TTC549 (cell line): ENCODE data around the gene ARMC2.
"Not testable (repeated sequence)": the region's sequence is repeated elsewhere in the genome, so short reads cannot be mapped to it uniquely, and the experiment has no call there.

Experiments
- FAIRE-seq: peaks from 2 replicates; lab custom pipeline; 2012; peaks lifted over from hg19 to GRCh38; lab: Jason Lieb, UNC

Gene ARMC2, protein sequence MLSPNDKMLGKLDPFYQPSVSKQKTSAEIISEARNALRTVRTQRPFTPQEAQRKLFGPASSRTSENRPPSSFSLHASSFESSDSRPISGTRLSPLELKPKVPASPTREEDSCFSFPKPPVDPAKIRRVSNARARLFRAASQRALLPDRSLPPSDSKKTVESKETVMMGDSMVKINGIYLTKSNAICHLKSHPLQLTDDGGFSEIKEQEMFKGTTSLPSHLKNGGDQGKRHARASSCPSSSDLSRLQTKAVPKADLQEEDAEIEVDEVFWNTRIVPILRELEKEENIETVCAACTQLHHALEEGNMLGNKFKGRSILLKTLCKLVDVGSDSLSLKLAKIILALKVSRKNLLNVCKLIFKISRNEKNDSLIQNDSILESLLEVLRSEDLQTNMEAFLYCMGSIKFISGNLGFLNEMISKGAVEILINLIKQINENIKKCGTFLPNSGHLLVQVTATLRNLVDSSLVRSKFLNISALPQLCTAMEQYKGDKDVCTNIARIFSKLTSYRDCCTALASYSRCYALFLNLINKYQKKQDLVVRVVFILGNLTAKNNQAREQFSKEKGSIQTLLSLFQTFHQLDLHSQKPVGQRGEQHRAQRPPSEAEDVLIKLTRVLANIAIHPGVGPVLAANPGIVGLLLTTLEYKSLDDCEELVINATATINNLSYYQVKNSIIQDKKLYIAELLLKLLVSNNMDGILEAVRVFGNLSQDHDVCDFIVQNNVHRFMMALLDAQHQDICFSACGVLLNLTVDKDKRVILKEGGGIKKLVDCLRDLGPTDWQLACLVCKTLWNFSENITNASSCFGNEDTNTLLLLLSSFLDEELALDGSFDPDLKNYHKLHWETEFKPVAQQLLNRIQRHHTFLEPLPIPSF

GRCh38 chr6:108848116-108848868 is at the start of gene ARMC2:
TSS of gene ARMC2 (plus strand) at chr6:108848422. CDS start at chr6:108854268, 5,846 bp downstream.
- no peak for FAIRE-seq

DNA sequence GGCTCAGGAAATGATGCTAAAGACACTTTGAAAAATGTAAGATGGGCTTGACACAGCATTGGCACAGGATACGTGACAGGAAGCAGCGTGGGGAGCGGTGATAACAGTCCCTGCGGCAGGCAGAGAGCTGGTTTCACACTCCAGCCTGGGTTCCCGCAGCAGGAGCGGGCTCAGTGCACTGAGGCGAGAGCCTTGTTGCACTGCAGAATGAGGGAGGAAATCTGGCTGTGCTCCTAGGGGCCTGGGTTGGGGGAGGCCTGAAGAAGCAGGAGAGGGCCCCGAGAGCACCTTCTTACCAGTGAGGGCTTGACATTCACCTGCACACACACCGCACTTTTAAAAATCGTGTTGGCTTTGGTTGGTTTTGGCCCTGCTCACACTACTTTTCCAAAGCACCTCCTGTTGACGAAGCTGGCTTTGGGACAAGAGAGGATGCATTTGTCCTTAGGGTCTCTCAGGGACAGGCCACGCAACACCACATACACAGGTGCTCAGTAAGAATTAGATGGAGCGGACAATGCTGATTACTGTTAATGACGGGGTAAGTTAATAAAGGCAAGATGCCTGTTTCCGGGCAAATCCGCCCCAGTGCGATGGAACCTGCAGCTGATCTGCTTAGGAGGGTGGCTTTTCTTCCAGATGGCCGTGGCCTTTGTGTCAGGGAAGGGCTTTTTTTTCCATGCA is 49.4 kb upstream of the ARMC2 start:
- no peak for FAIRE-seq

GRCh38 chr6:108799354-108799717 is 48.9 kb upstream of the ARMC2 start:
- no peak for FAIRE-seq

- no peak for FAIRE-seq
Observed at GRCh38 chr6:108799791-108800190, 48.4 kb upstream of the ARMC2 start.

- no peak for FAIRE-seq
Observed at GRCh38 chr6:108800427-108800864, 47.8 kb upstream of the ARMC2 start.

DNA sequence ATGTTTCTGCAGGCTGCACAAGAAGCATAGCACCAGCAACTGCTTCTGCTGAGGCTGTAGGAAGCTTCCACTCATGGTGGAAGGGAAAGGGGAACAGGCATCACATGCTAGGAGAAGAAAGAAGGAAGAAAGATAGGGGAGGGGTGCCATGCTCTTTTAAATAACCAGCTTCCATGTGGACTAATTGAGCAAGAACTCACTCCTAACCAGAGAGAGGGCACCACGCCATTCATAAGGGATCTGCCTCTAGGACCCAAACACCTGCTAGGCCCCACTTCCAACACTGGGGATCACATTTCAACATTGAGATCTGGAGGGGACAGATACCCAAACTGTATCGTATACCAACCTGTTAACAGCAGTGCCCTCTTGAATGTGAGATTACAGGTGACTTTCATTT is 46.9 kb upstream of the ARMC2 start:
- no peak for FAIRE-seq

GRCh38 chr6:108803982-108804490 is 44.2 kb upstream of the ARMC2 start:
- FAIRE-seq: no peak

DNA sequence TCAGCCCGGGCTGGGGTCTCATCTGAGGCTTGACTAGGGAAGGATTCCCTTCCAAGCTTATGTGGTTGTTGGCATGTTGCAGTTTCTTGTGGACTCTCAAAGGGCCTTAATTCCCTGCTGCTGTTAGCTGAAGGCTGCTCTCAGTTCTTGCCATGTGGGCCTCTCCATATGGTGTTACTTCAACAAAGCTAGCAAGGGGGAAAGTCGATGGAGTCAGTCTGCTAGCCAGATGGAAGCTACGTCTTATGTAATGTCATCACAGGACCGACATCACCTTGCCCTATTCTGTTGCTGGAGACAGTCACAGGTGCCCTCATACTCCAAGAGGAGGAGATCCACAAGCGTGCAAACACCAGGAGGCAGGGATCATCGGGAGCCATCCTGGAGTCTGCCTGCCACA is 43.3 kb upstream of the ARMC2 start:
- FAIRE-seq: no peak

- no peak for FAIRE-seq
Observed at GRCh38 chr6:108805611-108806167, 42.5 kb upstream of the ARMC2 start.

- no peak for FAIRE-seq
Observed at GRCh38 chr6:108806171-108806570, 42.1 kb upstream of the ARMC2 start.

DNA sequence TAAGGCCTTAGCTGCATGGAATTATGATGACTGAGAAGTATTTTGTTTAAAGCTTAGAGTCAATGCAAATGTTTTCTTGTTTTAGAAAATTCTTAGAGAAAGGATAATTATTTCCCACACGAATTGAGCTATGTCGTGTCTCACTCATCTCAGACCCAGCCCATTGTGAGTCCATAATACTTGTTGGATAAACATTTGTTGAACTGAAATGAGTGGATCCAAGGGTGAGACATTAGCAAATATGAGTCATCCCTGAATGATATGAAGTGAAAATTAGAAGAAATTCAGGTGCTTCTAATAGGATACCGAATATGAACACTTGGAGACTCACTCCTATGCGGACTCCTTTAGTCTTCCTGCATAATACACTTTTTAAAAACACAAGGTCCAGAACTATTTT is 41.6 kb upstream of the ARMC2 start:
- no peak for FAIRE-seq

DNA sequence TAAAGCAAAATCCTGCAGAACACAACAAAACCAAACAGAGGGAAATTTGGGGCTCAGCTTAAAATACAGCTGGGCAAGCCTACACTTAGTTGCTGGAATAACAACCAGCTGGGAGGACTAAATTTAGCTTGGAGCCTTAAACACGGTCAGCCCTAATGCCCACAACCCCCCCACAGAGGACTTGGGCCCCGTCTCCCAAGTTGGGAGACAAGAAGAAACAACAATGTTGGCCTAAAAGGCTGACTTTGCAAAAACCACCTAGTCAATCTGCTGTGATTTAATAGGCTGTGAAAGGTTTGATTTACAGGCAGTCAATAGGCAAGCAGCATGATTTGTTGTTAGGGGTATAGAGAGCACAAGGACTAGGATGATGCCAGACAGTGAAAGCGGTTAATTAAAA is 40.3 kb upstream of the ARMC2 start:
- FAIRE-seq: no peak

DNA sequence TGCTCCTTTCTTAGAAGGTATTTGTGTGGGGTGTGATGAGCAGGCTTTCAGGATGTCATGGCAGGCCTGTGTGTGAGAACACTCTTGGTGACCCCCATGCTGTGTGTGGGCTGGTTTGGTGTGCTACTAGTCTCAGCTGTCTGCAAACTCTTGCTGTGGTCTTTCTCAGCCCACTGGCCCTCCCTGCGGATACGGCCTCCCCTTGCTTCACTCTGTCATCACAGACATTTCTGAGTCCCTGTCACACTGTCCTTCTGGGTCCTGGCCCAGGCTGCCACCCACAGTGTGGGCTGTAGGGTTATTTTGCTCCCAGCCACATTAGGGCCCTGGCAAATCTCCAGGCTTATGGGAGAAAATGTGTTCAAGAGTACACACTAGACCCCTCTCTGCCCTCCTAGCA is 39.0 kb upstream of the ARMC2 start:
- no peak for FAIRE-seq

DNA sequence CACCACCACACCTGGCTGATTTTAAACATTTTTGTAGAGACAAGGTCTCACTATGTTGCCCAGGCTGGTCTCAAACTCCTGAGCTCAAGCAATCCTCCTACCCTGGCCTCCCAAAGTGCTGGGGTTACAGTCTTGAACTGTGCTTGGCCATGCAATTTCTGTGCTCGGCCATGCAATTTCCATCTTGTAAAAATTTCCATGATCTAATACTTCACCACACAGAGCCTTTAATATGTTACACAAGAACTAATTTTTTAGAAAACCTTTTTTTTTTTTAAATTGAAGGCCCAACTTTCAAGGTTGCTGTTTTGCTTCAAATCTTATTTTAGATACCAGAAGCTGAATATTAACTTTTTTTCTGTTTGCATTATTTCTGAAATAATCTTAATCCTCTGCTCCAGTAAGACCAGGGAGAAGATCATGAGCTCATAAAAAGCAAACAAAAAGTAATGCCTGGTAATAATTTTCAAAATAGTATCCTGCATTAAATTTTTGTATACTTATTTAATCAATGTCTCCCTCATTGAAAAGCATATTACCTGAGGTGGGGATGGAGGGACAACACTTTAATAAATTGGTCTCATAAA is 38.1 kb upstream of the ARMC2 start:
- FAIRE-seq: no peak

DNA sequence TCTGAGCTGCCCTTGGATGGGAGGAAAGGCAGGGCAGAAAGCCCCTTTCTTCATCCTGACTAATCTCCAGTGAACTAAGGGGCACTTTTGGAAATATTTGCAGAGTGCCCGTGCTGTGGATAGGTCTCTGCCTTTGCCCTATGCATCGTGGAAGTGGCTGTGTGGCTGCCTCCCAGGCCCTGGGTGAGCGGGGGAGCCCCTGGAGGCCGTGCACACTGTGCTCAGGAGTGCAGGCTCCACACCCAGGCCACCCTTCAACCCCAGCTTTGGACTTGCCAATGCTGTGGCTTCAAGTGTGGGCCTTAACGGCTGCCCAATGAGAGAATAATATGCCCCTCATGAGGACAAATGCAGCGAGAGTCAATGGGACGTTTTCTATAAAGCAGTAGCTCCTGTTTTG is 36.7 kb upstream of the ARMC2 start:
- no peak for FAIRE-seq

DNA sequence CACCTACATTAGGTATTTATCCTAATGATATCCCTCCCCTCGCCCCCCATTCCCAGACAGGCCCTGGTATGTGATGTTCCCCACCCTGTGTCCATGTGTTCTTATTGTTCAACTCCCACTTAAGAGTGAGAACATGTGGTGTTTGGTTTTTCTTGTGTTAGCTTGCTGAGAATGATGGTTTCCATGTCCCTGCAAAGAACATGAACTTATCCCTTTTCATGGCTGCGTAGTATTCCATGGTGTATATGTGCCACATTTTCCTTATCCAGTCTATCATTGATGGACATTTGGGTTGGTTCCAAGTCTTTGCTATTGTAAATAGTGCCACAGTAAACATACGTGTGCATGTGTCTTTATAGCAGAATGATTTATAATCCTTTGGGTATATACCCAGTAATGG is 35.0 kb upstream of the ARMC2 start:
- FAIRE-seq: not testable (repeated sequence)

- not testable (repeated sequence) for FAIRE-seq
Observed at GRCh38 chr6:108817276-108817675, 30.9 kb upstream of the ARMC2 start.

DNA sequence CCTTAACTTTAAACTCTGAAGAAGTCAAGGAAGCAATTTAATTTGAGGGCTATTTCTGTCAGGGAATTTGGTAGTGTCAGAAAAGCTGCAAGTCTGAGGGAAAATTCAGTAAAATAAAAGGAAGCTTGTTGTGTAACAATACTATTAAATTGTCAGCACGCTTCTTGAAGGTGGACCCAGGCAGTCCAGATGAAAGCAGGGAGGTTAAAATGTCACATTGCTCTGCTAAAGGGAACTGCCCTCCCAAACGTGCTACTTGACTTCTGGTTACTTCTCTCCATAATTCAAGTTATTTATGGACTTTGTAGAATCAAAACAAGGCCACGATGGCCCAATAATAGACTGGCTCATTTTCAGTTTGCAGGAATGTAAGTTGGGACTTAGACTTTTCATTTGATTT is 28.2 kb upstream of the ARMC2 start:
- no peak for FAIRE-seq

DNA sequence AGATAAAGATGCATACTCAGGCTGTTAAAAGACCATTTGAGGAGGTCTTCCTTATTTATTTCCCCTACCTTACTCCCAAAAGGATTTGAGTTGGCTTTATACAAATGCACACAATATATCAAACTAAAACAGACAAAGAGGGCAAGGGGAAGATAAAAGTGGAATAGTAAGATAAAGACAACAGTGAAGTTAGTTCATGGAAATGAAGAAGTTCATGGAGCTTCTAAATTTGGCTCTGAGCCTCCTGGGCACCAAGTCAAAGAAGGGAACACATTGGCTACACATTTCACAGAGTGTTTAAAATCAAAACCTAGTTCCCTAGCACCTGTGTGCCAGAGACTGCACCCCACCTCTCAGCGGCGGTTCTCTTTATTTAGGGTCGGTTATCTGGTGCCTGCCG is 25.8 kb upstream of the ARMC2 start:
- no peak for FAIRE-seq

- no peak for FAIRE-seq
Observed at GRCh38 chr6:108825326-108825725, 22.9 kb upstream of the ARMC2 start.

GRCh38 chr6:108831104-108831503 is 17.1 kb upstream of the ARMC2 start:
- no peak for FAIRE-seq
